GM12865 (cell line): ENCODE data around the gene KRT12.

Source experiments
- DNase-seq: peaks from one replicate; pipeline ENCODE4 v3.0.0; 2010; ENCODE audit warnings: low read depth
- H3K4me3 ChIP-seq: 2 replicates; pipeline ENCODE4 v1.5.1; 2011; ENCODE audit warnings: mild to moderate bottlenecking, low read depth, low read length, control low read depth
- CTCF ChIP-seq: IDR thresholded peaks from 2 replicates; pipeline ENCODE4 v1.5.1; 2011; ENCODE audit warnings: low read length, control low read depth, low read depth, inconsistent platforms; ENCODE audit not compliant: insufficient read depth; ENCODE audit errors: missing control alignments

KRT12 gene

GRCh38 chr17:40824015-40824832, 42.8 kb downstream of the KRT12 start:
- TF ChIP-seq CTCF, result no peak
- H3K4me3 ChIP-seq, result no peak overlapping the region
- DNase-seq, result no peak

GRCh38 chr17:40822132-40822812, 44.8 kb downstream of the KRT12 start, which contains the start of gene KRT10:
KRT10 (minus strand) TSS chr17:40822614; CDS start chr17:40822585, 29 bp downstream.
- H3K4me3 ChIP-seq, result no peak within 1 kb of the TSS
- DNase-seq, result no peak
- no peak for TF ChIP-seq CTCF

GRCh38 chr17:40821536-40821935, 45.5 kb downstream of the KRT12 start:
- no peak for DNase-seq
- TF ChIP-seq CTCF, result no peak

GRCh38 chr17:40820228-40820838, 46.7 kb downstream of the KRT12 start:
- peak; percentile 5 for DNase-seq
- TF ChIP-seq CTCF, result no peak
- no peak overlapping the region for H3K4me3 ChIP-seq

More at GRCh38 chr17:40821536-40821935, 45.5 kb downstream of the KRT12 start:
- no peak overlapping the region for H3K4me3 ChIP-seq

GRCh38 chr17:40819528-40820125, 47.4 kb downstream of the KRT12 start:
- peak overlapping the region; percentile 56 for H3K4me3 ChIP-seq
- DNase-seq, result no peak
- TF ChIP-seq CTCF, result no peak

GRCh38 chr17:40818733-40819527, 48.1 kb downstream of the KRT12 start:
- peak; percentile 92 for DNase-seq
- no peak for TF ChIP-seq CTCF
- H3K4me3 ChIP-seq, result peak overlapping the region; percentile 93
